Panc1 (cell line): ENCODE measurements around the gene CD46.

Source experiments
- POLR2AphosphoS5 ChIP-seq: IDR thresholded peaks from 2 replicates; pipeline ENCODE4 v1.6.1; 2012; ENCODE audit warnings: mild to moderate bottlenecking, low read depth, low read length, moderate library complexity
- SIN3A ChIP-seq: IDR thresholded peaks from 2 replicates; pipeline ENCODE4 v1.6.1; 2012; ENCODE audit warnings: low read depth, mild to moderate bottlenecking, low read length, moderate library complexity, borderline replicate concordance; ENCODE audit not compliant: insufficient read depth
- TF ChIP-seq, protein P1 (sequence below): fragments of 450-650 bp; IDR thresholded peaks from 2 replicates; pipeline ENCODE4 v1.5.1; 2017; ENCODE audit warnings: mild to moderate bottlenecking
- TF ChIP-seq, protein P2 (sequence below), 2 experiments: IDR thresholded peaks; 2 replicates each; pipeline ENCODE4 v1.6.1; 2011 to 2012; ENCODE audit warnings: low read depth in 2 of 2, control low read depth in 1 of 2, low read length in 1 of 2, mild to moderate bottlenecking in 1 of 2, moderate library complexity in 1 of 2; ENCODE audit not compliant: insufficient read depth in 1 of 2

DNA sequence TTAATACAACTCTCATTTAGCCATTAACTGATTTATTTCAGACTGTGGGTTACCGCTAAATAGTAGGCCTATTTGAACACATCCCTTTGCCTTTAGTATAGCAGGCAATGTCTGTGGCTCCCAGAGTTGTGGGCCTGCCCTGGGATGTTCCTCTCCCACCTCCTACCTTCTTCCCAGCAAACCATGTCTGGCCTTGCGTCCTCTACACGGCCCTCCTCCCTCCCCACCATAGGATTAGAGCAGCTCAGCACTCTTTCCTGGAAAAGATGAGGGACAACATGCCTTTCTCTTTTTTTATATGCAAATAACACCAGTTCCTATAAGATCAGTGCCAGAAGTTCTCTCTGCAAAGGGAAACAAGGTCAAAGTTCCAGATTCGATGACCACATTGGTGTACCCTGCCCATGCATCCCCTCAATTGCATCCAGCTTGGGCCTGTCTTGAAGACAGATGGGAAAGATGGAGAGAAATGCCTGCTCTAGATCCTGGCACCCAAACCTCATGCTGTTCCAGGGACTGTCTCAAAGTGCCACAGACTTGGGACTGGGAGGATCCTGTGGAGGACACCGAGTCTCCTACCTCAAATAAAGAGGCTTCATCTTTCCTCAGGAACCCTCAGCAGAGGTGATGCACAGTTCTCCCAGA is 57.2 kb downstream of the CD46 start:
- TF ChIP-seq, protein P1, sequence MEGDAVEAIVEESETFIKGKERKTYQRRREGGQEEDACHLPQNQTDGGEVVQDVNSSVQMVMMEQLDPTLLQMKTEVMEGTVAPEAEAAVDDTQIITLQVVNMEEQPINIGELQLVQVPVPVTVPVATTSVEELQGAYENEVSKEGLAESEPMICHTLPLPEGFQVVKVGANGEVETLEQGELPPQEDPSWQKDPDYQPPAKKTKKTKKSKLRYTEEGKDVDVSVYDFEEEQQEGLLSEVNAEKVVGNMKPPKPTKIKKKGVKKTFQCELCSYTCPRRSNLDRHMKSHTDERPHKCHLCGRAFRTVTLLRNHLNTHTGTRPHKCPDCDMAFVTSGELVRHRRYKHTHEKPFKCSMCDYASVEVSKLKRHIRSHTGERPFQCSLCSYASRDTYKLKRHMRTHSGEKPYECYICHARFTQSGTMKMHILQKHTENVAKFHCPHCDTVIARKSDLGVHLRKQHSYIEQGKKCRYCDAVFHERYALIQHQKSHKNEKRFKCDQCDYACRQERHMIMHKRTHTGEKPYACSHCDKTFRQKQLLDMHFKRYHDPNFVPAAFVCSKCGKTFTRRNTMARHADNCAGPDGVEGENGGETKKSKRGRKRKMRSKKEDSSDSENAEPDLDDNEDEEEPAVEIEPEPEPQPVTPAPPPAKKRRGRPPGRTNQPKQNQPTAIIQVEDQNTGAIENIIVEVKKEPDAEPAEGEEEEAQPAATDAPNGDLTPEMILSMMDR: no peak
- no peak for TF ChIP-seq SIN3A
- no peak for TF ChIP-seq POLR2AphosphoS5
- TF ChIP-seq, protein P2, sequence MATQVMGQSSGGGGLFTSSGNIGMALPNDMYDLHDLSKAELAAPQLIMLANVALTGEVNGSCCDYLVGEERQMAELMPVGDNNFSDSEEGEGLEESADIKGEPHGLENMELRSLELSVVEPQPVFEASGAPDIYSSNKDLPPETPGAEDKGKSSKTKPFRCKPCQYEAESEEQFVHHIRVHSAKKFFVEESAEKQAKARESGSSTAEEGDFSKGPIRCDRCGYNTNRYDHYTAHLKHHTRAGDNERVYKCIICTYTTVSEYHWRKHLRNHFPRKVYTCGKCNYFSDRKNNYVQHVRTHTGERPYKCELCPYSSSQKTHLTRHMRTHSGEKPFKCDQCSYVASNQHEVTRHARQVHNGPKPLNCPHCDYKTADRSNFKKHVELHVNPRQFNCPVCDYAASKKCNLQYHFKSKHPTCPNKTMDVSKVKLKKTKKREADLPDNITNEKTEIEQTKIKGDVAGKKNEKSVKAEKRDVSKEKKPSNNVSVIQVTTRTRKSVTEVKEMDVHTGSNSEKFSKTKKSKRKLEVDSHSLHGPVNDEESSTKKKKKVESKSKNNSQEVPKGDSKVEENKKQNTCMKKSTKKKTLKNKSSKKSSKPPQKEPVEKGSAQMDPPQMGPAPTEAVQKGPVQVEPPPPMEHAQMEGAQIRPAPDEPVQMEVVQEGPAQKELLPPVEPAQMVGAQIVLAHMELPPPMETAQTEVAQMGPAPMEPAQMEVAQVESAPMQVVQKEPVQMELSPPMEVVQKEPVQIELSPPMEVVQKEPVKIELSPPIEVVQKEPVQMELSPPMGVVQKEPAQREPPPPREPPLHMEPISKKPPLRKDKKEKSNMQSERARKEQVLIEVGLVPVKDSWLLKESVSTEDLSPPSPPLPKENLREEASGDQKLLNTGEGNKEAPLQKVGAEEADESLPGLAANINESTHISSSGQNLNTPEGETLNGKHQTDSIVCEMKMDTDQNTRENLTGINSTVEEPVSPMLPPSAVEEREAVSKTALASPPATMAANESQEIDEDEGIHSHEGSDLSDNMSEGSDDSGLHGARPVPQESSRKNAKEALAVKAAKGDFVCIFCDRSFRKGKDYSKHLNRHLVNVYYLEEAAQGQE (IDR thresholded peaks at IDR 0.05; ENCODE audit: insufficient read depth in 1 of 2, low read depth in 2 of 2, low read length in 1 of 2): no peak
